ENCODE data around the gene PLCD1.
A peak's percentile ranks its signal among the peaks of the same experiment; 100 is the strongest.

Gene PLCD1

DNA sequence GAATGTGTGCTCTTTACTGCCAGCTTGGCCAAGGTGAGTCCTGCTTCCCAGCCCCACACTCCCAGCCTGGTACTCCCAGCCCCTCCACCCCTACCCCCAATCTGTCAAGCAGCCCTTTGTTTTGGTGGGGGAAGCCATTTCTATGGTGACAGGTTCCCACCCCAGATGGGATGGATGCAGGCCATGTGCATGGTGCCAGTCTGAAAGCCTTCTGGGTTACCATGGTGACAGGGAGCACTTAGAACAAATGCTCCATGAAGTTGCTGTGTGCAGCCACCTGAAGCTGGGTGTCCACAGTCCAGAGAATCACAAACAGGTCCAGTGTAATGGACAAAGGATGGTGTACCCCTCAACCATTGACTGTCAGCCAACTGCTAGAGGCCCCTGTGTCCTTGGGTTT lies 58.0 kb downstream of the PLCD1 start:
- H3K36me3 Mint-ChIP-seq: no peaks in the 10 kb centered on the region
- CTCF ChIA-PET: interaction anchor here (5.2 kb wide), 1 partner anchor 31 kb away, joined by 60 read pairs; no protein-coding TSS in a partner anchor
- H3K27me3 Mint-ChIP-seq: peaks cover 4% of the 10 kb centered on the region
- no peak overlapping the region for H3K4me3 Mint-ChIP-seq
- DNase-seq: no peak
- peaks cover 6% of the 10 kb centered on the region for H3K4me1 Mint-ChIP-seq
- H3K9me3 Mint-ChIP-seq: no peaks in the 10 kb centered on the region
- no peak overlapping the region for H3K27ac Mint-ChIP-seq

GRCh38 chr3:37970802-37971201 lies 58.6 kb downstream of the PLCD1 start:
- Mint-ChIP-seq H3K9me3 (no peaks in the 10 kb centered on the region), H3K4me3 (no peak overlapping the region), H3K36me3 (no peaks in the 10 kb centered on the region), H3K27ac (no peak overlapping the region), H3K4me1 (peaks cover 6% of the 10 kb centered on the region), H3K27me3 (peaks cover 5% of the 10 kb centered on the region)
- CTCF ChIA-PET: interaction anchor here (1.3 to 5.0 kb wide), 2 partner anchors 26 to 106 kb away, joined by 6 to 37 read pairs; no protein-coding TSS in a partner anchor
- DNase-seq: no peak

GRCh38 chr3:37969596-37970100 lies 59.8 kb downstream of the PLCD1 start:
- CTCF ChIA-PET: interaction anchor here (0.8 to 5.0 kb wide), 5 partner anchors 13 to 105 kb away, joined by 3 to 37 read pairs (median 6); no protein-coding TSS in a partner anchor
- H3K4me1 Mint-ChIP-seq: peaks cover 2% of the 10 kb centered on the region
- H3K36me3 Mint-ChIP-seq: no peaks in the 10 kb centered on the region
- H3K27me3 Mint-ChIP-seq: peaks cover 13% of the 10 kb centered on the region
- H3K9me3 Mint-ChIP-seq: no peaks in the 10 kb centered on the region
- H3K4me3 Mint-ChIP-seq: no peak overlapping the region
- no peak overlapping the region for H3K27ac Mint-ChIP-seq
- no peak for DNase-seq

DNA sequence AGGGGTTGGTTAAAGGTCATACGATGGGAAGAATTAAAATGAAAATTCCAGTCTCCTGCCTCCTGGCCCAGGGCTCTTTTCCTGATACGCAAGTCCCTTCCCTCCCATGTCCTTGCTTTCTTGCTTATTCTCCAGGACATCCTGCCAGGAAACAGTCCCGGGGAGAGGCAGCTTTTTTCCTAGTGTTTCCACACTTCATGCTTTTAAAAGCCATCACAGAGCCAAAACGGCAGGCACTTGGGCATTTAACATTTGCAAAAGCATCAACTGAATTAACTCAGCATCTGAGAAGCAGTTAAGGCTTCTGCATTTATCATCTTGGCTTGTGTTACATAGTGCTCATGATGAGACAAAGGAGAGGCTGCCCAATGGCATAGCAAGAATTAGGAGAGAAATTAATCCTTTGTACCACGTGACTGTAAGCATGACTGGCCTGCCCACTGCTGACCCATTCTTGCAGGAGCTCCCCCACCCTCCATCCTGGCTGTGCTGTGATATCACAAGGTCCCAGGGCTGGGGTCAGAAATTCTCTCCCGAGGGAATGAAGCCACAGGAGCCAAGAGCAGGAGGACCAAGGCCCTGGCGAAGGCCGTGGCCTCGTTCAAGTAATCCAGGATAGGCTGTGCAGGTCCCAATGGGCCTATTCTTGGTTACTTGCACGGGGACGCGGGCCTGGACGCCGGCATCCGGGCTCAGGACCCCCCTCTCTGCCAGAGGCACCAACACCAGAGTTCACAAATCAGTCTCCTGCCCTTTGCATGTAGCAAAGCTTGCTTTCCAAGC lies 60.4 kb downstream of the PLCD1 start:
- Mint-ChIP-seq H3K36me3 (no peaks in the 10 kb centered on the region), H3K27ac (no peak overlapping the region), H3K27me3 (peaks cover 13% of the 10 kb centered on the region), H3K4me3 (no peak overlapping the region), H3K9me3 (no peaks in the 10 kb centered on the region), H3K4me1 (no peaks in the 10 kb centered on the region)
- no peak for DNase-seq
- CTCF ChIA-PET: interaction anchor here (0.8 to 5.0 kb wide), 8 partner anchors 11 to 104 kb away, joined by 3 to 37 read pairs (median 6); no protein-coding TSS in a partner anchor

DNA sequence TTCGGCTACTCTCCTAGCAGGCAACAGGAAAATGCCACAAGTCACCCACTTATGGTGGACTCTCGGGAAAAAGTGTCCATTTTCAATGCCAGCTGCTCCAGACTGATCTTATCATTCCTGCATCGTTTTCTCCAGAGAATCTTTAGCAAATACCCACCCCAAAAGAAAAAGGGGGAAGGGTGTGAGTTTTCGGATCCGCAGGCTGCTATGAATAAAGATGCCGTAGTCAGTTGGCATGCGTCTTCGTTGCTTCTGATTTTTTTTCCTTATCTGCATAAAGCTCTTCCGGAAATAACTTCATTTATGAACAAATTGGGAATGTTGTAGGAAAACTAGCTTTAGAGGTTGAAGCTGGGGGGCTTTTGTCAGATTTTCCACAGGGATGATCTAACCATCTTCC lies 61.2 kb downstream of the PLCD1 start:
- Mint-ChIP-seq H3K4me1 (no peaks in the 10 kb centered on the region), H3K4me3 (no peak overlapping the region), H3K9me3 (no peaks in the 10 kb centered on the region), H3K27me3 (peaks cover 13% of the 10 kb centered on the region), H3K27ac (no peak overlapping the region), H3K36me3 (no peaks in the 10 kb centered on the region)
- CTCF ChIA-PET: interaction anchor here (0.6 to 5.0 kb wide), 20 partner anchors 8 to 255 kb away, joined by 3 to 37 read pairs (median 4); no protein-coding TSS in a partner anchor
- DNase-seq: no peak

- peaks cover 13% of the 10 kb centered on the region for H3K27me3 Mint-ChIP-seq
These were observed 62.1 kb downstream of the PLCD1 start for GRCh38 chr3:37967260-37967881.

DNA sequence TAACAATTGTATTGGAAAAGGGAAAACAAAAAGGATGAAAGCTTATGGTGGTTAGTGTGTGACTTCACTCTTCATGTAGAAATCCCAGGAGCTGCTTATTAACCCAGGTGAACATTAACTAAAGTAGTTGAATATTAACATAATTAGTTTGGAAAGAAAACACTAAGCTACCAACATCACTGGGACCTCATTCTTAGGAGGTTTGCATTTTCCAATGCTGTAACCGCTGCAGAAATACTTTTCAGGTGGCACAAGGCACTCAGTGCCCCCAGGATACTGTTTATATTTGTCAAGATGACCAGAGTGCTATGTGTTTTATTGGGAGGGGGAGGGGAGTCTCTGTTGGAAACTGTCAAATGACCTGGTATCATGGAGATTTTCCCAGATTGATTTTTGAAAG lies 64.7 kb downstream of the PLCD1 start:
- no peak for DNase-seq
- Mint-ChIP-seq H3K27me3 (peaks cover 13% of the 10 kb centered on the region), H3K27ac (no peak overlapping the region), H3K4me3 (no peak overlapping the region), H3K4me1 (no peaks in the 10 kb centered on the region), H3K36me3 (no peaks in the 10 kb centered on the region), H3K9me3 (no peaks in the 10 kb centered on the region)
- CTCF ChIA-PET: interaction anchor here (1.8 to 2.7 kb wide), 2 partner anchors 10 to 99 kb away, joined by 5 to 13 read pairs; no protein-coding TSS in a partner anchor

More at GRCh38 chr3:37967260-37967881, 62.1 kb downstream of the PLCD1 start:
- Mint-ChIP-seq H3K9me3 (no peaks in the 10 kb centered on the region), H3K27ac (no peak overlapping the region), H3K4me3 (no peak overlapping the region), H3K36me3 (no peaks in the 10 kb centered on the region), H3K4me1 (no peaks in the 10 kb centered on the region)
- peak; percentile 76 for DNase-seq
- CTCF ChIA-PET: interaction anchor here (0.6 to 5.0 kb wide), 26 partner anchors 9 to 476 kb away, joined by 3 to 37 read pairs (median 3); no protein-coding TSS in a partner anchor

GRCh38 chr3:37964146-37964545 lies 65.3 kb downstream of the PLCD1 start:
- no peaks in the 10 kb centered on the region for H3K4me1 Mint-ChIP-seq
- DNase-seq: no peak
- CTCF ChIA-PET: interaction anchor here (1.8 to 2.7 kb wide), 2 partner anchors 10 to 98 kb away, joined by 5 to 13 read pairs; no protein-coding TSS in a partner anchor
- H3K36me3 Mint-ChIP-seq: no peaks in the 10 kb centered on the region
- peaks cover 13% of the 10 kb centered on the region for H3K27me3 Mint-ChIP-seq
- H3K9me3 Mint-ChIP-seq: no peaks in the 10 kb centered on the region
- H3K4me3 Mint-ChIP-seq: no peak overlapping the region
- H3K27ac Mint-ChIP-seq: no peak overlapping the region

DNA sequence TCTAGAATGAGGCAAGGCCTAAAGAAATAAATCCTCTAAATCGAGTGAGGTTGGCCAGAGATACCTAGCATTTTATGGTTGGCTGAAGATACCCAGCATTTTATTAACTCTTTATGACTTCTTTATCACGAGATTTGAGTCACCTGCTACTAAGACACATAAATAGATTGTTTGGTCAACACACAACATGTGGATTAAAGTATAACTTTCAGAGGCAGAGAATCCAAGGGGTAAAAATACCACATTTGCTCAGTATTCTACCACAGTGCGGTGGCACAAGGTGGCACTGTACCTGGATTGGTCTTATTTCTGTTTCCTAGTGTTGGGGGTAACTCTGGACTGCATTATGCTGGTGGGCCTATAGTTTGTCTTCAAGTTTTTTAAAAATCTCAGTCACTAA lies 65.8 kb downstream of the PLCD1 start:
- Mint-ChIP-seq H3K4me1 (no peaks in the 10 kb centered on the region), H3K9me3 (no peaks in the 10 kb centered on the region), H3K4me3 (no peak overlapping the region), H3K27ac (no peak overlapping the region), H3K36me3 (no peaks in the 10 kb centered on the region), H3K27me3 (peaks cover 13% of the 10 kb centered on the region)
- no peak for DNase-seq
- CTCF ChIA-PET: interaction anchor here (1.8 to 2.7 kb wide), 2 partner anchors 11 to 98 kb away, joined by 5 to 13 read pairs; no protein-coding TSS in a partner anchor

DNA sequence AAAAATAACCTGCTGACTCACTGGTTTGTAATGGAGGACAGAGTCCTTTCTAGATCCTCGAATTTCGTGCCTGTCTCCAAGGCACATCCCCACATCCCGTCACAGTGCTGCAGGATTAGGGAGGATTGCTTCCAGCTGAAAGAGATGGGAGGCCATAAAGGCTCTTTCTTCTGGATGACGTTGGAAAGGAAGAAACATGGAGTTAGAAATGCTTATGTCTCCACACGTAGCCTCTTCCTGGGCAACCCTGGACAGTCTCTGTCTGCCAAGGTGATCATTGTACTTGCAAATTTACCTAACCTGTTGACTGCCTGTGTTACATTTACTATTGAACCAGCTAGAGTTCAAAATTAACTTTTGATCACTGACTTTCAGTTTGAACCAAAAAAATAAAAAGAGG lies 66.4 kb downstream of the PLCD1 start:
- CTCF ChIA-PET: interaction anchor here (1.8 kb wide), 1 partner anchor 97 kb away, joined by 5 read pairs; no protein-coding TSS in a partner anchor
- H3K27me3 Mint-ChIP-seq: peaks cover 13% of the 10 kb centered on the region
- H3K9me3 Mint-ChIP-seq: no peaks in the 10 kb centered on the region
- H3K4me3 Mint-ChIP-seq: no peak overlapping the region
- H3K36me3 Mint-ChIP-seq: no peaks in the 10 kb centered on the region
- no peak overlapping the region for H3K27ac Mint-ChIP-seq
- no peaks in the 10 kb centered on the region for H3K4me1 Mint-ChIP-seq
- DNase-seq: no peak

DNA sequence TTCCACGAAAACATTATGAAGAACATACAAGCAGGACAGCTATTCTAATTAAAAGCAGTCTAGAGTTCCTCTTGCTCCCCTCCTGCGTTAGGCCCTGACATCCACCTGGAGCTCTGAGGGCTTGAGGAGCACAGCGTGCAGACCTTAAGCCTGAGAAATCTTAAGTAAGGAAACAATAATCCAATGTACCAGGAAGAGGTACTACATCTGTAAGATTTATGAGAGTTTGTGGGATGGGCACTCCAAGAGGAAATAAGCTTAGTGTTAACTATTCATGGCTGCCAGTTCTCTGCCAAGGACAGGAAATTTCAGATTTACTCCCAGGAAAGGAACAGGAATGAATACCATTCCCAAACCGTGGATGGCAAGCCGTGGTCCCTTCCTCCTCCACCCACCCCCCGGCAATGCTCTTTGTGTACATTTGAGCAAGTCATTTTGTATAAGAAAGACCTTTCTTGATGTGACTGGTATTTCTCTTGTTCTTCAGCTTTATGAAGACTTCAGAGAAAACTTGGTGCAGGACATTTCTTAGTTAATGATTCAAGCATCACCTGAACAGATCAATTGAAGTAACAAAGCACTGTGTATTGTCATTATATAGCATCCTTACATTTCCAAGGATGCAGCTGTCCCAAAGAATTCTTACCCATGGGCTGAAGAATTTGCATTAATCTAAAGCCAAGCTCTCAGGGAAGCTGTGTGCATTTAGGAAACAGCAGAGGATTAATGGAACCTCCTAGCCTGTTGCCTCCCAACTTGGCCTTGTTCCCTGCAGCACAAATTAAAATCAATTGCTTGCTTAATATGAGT lies 67.6 kb downstream of the PLCD1 start:
- DNase-seq: no peak
- Mint-ChIP-seq H3K4me3 (no peak overlapping the region), H3K4me1 (peaks cover 12% of the 10 kb centered on the region), H3K27ac (no peak overlapping the region), H3K27me3 (peaks cover 9% of the 10 kb centered on the region), H3K9me3 (no peaks in the 10 kb centered on the region), H3K36me3 (no peaks in the 10 kb centered on the region)
- CTCF ChIA-PET: no interaction called here

- Mint-ChIP-seq H3K4me1 (peaks cover 25% of the 10 kb centered on the region), H3K4me3 (peak overlapping the region; percentile 1), H3K27ac (peak overlapping the region; percentile 89), H3K9me3 (no peaks in the 10 kb centered on the region), H3K27me3 (no peaks in the 10 kb centered on the region), H3K36me3 (no peaks in the 10 kb centered on the region)
- no peak for DNase-seq
- CTCF ChIA-PET: interaction anchor here (1.3 to 2.4 kb wide), 2 partner anchors 9 to 17 kb away, joined by 5 to 21 read pairs; no protein-coding TSS in a partner anchor
These were observed 71.9 kb downstream of the PLCD1 start for GRCh38 chr3:37957539-37957936.

All from activated naive CD4-positive, alpha-beta T cell treated with anti-CD3 and anti-CD28 coated beads, Interleukin-2, amount 10 ng/mL, durations not matched to agents 7 days and 5 days (primary cell).